Fibroblast of pulmonary artery (primary cell): Measurements from ENCODE around the gene CST9L.

Source experiments
- DNase-seq: peaks from one replicate; pipeline ENCODE4 v3.0.0-alpha.2; 2010; ENCODE audit warnings: low read depth
- H3K4me3 ChIP-seq: replicated peaks from 2 replicates; pipeline ENCODE4 v1.5.1; 2011; ENCODE audit warnings: low read depth, mild to moderate bottlenecking, control low read depth, low read length, moderate library complexity
- CTCF ChIP-seq: IDR thresholded peaks from 2 replicates; pipeline ENCODE4 v1.5.1; 2011; ENCODE audit warnings: mild to moderate bottlenecking, control low read depth, low read length, inconsistent platforms; ENCODE audit errors: missing control alignments

CST9L gene

DNA sequence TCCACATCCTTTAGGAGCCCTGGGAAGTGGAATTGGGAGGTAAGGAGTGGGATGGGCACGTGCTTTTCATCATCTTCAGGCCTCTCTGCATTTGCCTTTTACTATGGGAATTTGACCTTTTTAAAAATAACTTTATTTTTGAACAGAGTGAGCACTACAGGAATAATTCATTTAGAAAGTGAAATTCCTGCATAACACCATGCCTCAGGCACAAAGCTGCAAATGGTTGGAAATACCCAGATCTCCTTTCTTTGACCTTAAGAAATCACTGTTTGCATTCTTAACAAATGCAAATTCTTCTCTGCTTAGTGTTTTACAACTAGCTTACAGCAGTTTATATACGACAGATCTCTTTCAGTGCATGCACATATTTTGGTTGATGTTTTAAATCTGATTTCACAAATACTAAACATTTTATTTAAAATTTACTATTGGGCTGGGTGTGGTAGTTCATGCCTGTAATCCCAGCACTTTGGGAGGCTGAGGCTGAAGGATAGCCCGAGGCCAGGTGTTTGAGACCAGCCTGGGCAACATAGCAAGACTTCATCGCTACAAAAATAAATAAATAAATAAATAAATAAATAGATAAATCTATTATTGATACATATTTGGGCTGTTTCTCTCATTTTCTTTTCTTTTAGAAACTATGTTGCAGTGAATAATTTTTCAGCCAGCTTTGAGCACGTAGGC lies 52.9 kb downstream of the CST9L start:
- no peak for DNase-seq
- no peak for TF ChIP-seq CTCF
- H3K4me3 ChIP-seq, result no peak overlapping the region

- DNase-seq, result no peak
- no peak for TF ChIP-seq CTCF
- no peak overlapping the region for H3K4me3 ChIP-seq
Observed at GRCh38 chr20:23514848-23515247, 53.4 kb downstream of the CST9L start.
